ENCODE data around the gene PRDX5. TPM values are rescaled to one million over a fixed set of nuclear protein-coding genes. Genes with fewer than 3 reads are reported as not detected.

PRDX5 gene
- total RNA-seq, 5 donors from 2014 or later (not counting 1 experiment from before 2014, with no cell fraction given), result 35.8 to 86.7 (median 71.7) TPM

Other genes with a start within 250 kb of the PRDX5 start
- gene MACROD1, start 152.0 kb upstream of the PRDX5 start, total RNA-seq, result 10 to 100 TPM in 3 of 5 donors, 1 to 10 TPM in 2; 6.0 to 14.8 (median 10.4) TPM
- gene STIP1, start 131.9 kb upstream of the PRDX5 start, total RNA-seq, result 100 to 1,000 TPM in 3 of 5 donors, 10 to 100 TPM in 2; 61.1 to 133 (median 107) TPM
- 100 to 1,000 TPM; 115 to 184 (median 161) TPM for gene FERMT3, start 111.4 kb upstream of the PRDX5 start, total RNA-seq
- 10 to 100 TPM; 16.1 to 48.3 (median 40.2) TPM for gene TRPT1, start 91.9 kb upstream of the PRDX5 start, total RNA-seq
- 100 to 1,000 TPM in 1 of 5 donors, 10 to 100 TPM in 4; 49.7 to 108 (median 97.5) TPM for gene NUDT22, start 91.8 kb upstream of the PRDX5 start, total RNA-seq
- 10 to 100 TPM; 46.2 to 64.7 (median 51.4) TPM for gene DNAJC4, start 87.6 kb upstream of the PRDX5 start, total RNA-seq
- 10 to 100 TPM; 47.9 to 80.7 (median 76.0) TPM for gene VEGFB, start 83.5 kb upstream of the PRDX5 start, total RNA-seq
- 10 to 100 TPM; 17.9 to 53.0 (median 42.9) TPM for gene FKBP2, start 77.0 kb upstream of the PRDX5 start, total RNA-seq
- gene PPP1R14B, start 71.2 kb upstream of the PRDX5 start, total RNA-seq, result 100 to 1,000 TPM in 1 of 5 donors, 10 to 100 TPM in 4; 31.2 to 143 (median 88.1) TPM
- gene PLCB3, start 66.6 kb upstream of the PRDX5 start, total RNA-seq, result 10 to 100 TPM in 3 of 5 donors, 1 to 10 TPM in 2; 3.6 to 14.9 (median 11.2) TPM
- gene BAD, start 33.5 kb upstream of the PRDX5 start, total RNA-seq, result 10 to 100 TPM; 17.5 to 37.7 (median 29.1) TPM
- gene GPR137, start 32.3 kb upstream of the PRDX5 start, total RNA-seq, result 10 to 100 TPM; 31.0 to 39.8 (median 34.2) TPM
- gene KCNK4, start 26.8 kb upstream of the PRDX5 start, total RNA-seq, result under 1 TPM in 3 of 5 donors, not detected in 2; 0.22 to 0.35 (median 0.33) TPM
- under 1 TPM in 1 of 5 donors, not detected in 4; 0.40 TPM for gene CATSPERZ, start 17.8 kb upstream of the PRDX5 start, total RNA-seq
- gene ESRRA, start 12.6 kb upstream of the PRDX5 start, total RNA-seq, result 10 to 100 TPM; 20.2 to 43.1 (median 39.7) TPM
- 100 to 1,000 TPM; 104 to 177 (median 151) TPM for gene TRMT112, start 562 bp upstream of the PRDX5 start, total RNA-seq
- gene CCDC88B, start 22.1 kb downstream of the PRDX5 start, total RNA-seq, result 100 to 1,000 TPM; 132 to 144 (median 133) TPM
- gene RPS6KA4, start 41.0 kb downstream of the PRDX5 start, total RNA-seq, result 10 to 100 TPM; 16.5 to 48.7 (median 43.7) TPM
- gene SLC22A11, start 237.8 kb downstream of the PRDX5 start, total RNA-seq, result not detected